ENCODE results near the gene SGSM1.

DNA sequence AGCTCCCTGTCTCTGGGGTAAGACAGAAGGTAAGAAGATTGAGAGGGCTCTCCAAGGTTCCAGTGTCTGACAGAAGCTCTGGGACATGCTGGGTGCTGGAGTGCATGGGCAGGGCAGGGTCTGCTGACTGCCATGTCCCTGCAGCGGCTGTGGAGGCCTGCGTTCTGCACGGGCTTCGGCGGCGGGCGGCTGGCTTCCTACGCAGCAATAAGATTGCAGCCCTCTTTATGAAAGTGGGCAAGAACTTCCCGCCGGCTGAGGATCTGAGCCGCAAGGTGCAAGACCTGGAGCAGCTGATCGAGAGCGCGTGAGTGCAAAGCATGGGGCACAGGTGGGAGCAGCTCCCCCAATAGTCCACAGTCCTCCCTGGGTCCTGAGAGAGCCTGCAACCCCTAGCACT lies 41.5 kb downstream of the SGSM1 start:
- TF ChIP-seq, protein P1, sequence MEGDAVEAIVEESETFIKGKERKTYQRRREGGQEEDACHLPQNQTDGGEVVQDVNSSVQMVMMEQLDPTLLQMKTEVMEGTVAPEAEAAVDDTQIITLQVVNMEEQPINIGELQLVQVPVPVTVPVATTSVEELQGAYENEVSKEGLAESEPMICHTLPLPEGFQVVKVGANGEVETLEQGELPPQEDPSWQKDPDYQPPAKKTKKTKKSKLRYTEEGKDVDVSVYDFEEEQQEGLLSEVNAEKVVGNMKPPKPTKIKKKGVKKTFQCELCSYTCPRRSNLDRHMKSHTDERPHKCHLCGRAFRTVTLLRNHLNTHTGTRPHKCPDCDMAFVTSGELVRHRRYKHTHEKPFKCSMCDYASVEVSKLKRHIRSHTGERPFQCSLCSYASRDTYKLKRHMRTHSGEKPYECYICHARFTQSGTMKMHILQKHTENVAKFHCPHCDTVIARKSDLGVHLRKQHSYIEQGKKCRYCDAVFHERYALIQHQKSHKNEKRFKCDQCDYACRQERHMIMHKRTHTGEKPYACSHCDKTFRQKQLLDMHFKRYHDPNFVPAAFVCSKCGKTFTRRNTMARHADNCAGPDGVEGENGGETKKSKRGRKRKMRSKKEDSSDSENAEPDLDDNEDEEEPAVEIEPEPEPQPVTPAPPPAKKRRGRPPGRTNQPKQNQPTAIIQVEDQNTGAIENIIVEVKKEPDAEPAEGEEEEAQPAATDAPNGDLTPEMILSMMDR (IDR thresholded peaks at IDR 0.05), result no peak
- TF ChIP-seq POLR2A (IDR thresholded peaks at IDR 0.05; ENCODE audit: low read depth) (no peak), POLR2AphosphoS5 (IDR thresholded peaks at IDR 0.05) (no peak)
